ENCODE data around the gene NCOA1.
"Not testable (repeated sequence)": the region's sequence is repeated elsewhere in the genome, so short reads cannot be mapped to it uniquely, and the experiment has no call there.

Gene NCOA1

DNA sequence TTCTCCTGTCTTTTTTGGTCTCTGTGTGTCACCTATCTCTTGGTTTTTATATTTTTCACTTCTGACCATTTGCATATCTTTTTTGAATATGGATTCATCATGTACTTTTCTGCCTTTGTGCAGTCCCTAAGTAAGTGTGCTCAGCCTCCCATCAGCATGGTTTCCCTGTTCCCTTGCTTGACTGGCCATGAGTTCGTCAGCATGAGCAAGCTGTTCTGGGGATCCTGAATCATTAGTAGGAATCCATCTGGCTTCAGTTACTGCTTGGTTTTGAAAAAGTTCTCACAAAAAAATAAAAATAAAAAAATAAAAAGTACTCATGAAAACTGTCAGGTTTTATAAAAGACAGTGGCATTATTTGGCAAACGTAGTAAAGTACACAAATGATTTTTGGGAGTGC lies 144.1 kb downstream of the NCOA1 start:
- DNase-seq (ENCODE audit: low spot score) = no peak

DNA sequence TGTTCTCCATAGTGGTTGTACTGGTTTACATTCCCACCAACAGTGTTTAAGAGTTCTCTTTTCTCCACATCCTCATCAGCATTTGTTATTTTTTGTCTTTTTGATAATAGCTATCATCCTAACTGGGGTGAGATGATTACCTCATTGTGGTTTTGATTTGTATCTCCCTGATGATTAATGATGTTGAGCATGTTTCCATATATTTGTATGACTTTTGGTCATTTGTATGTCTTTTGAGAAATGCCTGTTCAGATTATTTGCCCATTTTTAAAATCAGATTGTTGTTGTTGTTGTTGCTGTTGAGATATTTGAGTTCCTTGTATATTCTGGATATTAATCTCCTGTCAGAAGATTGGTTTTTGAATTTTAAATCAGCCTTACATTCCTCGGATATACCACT lies 147.5 kb downstream of the NCOA1 start:
- no peak for DNase-seq (ENCODE audit: low spot score)

GRCh38 chr2:24642351-24642750 lies 151.3 kb downstream of the NCOA1 start:
- DNase-seq (ENCODE audit: low spot score) = no peak

DNA sequence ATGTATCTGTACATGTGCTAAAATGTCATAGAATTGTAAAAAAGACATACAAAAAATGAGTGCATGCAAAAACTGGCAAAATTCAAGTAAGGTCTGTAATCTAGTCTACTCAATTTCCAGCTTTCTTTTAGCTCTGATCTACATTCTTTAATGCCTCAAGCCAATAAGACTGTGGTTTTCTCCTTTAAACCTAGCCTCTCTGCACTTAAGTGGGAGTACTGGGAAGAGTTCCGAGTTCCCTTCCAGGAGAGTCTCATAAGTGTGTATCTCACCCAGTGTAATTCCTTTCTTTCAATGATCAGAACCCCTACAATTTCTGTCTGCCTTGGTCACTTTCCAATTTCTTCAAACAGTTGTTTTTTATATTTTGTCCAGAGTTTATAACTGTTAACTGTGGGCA lies 152.0 kb downstream of the NCOA1 start:
- no peak for DNase-seq (ENCODE audit: low spot score)

DNA sequence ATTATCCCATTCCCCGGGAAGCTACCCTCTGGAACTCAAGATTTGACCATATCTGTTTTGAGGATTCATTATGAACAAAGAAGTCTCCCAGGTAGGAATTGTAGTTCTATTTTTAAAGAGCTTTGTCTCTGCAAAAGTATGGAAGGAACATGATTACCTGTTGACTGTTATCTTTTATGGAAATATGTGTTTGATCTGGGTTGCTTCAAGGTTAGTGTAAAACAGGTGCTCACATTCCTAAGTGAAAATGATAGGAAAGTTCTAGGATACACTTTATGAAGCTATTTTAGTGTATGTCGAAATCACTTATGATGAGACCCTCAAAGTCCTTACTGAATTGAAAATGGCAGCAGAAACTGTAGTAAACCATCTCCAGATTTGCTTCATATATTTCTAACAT lies 153.0 kb downstream of the NCOA1 start:
- no peak for DNase-seq (ENCODE audit: low spot score)

DNA sequence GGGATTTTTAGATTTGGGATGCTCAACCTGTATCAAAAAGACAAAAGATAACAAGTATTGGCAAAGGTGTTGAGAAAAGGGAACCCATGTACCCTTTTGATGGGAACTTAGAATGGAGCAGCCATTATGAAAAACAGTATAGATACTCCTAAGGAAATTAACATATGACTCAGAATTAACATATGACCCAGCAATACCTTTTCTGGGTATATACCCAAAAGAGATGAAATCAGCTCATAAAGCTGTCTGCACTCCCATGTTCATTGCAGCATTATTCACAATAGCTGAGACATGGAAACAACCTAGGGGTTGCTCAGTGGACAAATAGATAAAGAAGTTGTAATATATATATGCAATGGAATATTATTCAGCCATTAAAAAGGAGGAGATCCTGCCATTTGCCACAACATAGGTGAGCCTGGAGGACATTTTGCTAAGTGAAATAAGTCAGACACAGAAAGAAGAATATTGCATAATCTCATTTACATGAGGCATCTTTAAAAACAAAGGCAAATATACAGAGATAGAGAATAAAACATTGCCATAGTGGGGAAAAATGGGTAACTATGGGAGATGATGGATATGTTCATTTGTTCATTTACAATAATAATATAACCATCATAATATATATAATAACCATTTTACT lies 160.1 kb downstream of the NCOA1 start:
- DNase-seq (ENCODE audit: low spot score) = no peak

- DNase-seq (ENCODE audit: low spot score) = no peak
These were observed 160.6 kb downstream of the NCOA1 start for GRCh38 chr2:24651643-24652003.

- no peak for DNase-seq (ENCODE audit: low spot score)
These were observed 161.5 kb downstream of the NCOA1 start for GRCh38 chr2:24652265-24653182.

DNA sequence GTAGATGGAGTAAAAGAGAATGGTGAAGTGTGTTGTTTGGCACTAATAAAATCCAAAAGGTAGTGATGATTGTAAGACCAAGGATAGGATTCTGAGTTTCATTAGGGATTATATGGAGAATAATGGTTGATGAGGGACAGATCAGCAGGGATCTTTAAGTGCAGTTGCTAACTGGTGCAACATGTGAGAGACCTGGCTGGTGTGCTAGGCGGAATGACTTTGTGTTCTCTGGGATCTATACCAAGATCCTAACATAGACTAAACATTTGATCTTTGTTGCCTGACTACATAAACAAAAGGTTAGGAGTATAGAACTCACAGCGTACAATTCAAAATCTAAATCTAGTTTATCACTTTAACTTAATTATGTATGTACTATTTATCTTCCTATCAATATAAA lies 166.8 kb downstream of the NCOA1 start:
- DNase-seq (ENCODE audit: low spot score) = no peak

GRCh38 chr2:24658531-24659202 lies 167.6 kb downstream of the NCOA1 start:
- DNase-seq (ENCODE audit: low spot score) = no peak

GRCh38 chr2:24659862-24660261 lies 168.8 kb downstream of the NCOA1 start:
- DNase-seq (ENCODE audit: low spot score) = no peak

GRCh38 chr2:24667542-24667941 lies 176.5 kb downstream of the NCOA1 start:
- no peak for DNase-seq (ENCODE audit: low spot score)

DNA sequence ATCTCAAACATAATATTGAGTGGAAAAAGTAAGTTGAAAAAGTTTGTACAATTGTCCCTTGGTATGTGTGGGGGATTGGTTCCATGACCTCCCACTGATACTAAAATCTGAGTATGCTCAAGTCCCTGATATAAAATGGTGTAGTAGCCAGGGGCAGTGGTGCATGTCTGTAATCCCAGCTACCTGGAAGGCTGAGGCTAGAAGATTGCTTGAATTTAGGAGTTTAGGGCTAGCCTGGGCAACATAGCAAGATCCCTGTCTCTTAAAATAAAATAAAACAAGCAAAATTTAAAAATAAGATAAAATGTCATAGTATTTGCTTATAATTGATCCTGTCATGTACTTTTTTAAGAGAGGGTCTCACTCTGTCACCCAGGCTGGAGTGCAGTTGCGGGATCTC lies 180.2 kb downstream of the NCOA1 start:
- DNase-seq (ENCODE audit: low spot score) = no peak

GRCh38 chr2:24672589-24672988 lies 181.5 kb downstream of the NCOA1 start:
- DNase-seq (ENCODE audit: low spot score) = no peak

DNA sequence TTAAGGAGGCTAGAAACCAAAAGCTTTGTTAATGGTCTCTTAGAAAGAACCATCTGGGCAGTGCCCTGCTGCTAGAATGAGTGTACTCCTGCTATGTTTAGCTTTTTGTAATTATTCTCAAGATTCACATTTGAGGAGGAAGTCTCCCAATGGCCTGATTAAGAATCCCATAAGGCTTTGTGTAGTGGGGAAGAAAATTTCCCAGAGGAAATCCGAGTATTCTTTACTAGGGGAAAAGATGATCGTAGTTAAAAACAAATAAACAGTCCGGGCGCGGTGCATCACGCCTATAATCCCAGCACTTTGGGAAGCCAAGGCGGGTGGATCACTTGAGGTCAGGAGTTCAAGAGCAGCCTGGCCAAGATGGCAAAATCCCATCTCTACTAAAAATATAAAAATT lies 184.3 kb downstream of the NCOA1 start:
- no peak for DNase-seq (ENCODE audit: low spot score)

DNA sequence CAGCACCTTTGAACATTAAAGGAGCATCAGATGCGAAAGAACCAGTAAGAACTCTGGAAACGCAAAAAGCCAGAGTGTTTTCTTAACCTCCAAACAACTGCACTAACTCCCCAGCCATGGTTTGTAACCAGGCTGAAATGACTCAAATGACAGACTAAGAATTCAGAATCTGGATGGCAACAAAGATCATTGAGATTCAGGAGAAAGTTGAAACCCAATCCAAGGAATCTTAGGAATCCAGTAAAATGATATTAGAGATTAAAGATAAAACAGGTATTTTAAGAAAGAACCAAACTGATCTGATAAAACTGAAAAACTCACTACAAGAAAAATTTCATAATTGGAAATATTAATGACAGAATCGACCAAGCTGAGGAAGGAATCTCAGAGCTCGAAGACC lies 185.4 kb downstream of the NCOA1 start:
- DNase-seq (ENCODE audit: low spot score) = no peak

GRCh38 chr2:24678066-24678465 lies 187.0 kb downstream of the NCOA1 start:
- not testable (repeated sequence) for DNase-seq (ENCODE audit: low spot score)

DNA sequence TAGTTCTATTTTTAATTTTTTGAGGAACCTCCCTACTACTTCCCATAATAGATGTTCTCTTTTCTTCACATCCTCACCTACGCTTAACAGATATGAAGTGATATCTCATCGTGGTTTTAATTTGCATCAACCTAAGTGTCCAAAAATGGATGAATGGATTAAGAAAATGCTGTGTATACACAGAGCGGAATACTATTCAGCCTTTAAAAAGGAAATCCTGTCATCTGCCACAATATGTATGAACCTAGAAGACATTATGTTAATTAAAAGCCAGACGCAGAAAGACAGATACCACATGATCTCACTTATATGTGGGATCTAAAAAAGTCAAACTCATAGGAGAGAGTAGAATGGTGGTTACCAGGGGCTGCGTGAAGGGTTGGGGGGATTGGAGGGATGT lies 189.1 kb downstream of the NCOA1 start:
- no peak for DNase-seq (ENCODE audit: low spot score)

DNA sequence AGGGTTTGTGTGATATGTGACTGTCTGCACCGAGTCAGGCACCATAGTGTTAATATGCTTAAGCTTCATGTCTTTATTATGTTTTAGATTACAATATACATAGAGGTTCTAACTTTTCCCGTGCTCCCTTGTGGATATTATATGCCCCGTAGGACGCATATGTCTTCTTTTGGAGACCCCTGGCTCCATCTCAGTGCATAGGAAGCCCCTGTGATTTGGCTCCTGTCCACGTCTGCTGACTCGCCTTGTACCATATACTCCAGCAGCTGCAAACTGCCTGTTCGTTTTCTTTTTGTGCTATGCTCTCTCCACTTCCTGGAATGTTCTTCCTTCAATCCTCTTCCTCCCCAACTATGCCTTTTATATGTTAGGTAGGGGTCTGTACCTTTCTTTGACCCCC lies 191.2 kb downstream of the NCOA1 start:
- no peak for DNase-seq (ENCODE audit: low spot score)

DNA sequence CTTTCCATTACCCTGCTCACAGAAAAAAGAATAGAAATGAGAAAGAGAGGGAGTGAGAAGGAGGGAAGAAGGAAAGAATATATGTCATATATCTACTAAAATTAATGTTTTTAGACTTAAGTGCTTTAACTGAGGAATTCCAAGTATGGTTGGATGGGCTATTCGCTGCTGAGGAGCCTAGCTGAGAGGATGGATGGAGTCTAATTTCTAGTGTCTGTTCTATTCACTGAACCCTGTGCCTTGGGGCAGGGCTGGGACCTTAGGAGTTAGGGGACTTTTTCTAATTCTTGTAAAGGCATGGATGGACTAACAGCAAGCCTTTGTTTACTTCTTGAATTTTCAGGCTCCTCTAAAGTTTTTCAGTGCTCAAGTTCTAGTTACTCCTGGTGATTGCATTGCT lies 192.4 kb downstream of the NCOA1 start:
- DNase-seq (ENCODE audit: low spot score) = no peak

DNA sequence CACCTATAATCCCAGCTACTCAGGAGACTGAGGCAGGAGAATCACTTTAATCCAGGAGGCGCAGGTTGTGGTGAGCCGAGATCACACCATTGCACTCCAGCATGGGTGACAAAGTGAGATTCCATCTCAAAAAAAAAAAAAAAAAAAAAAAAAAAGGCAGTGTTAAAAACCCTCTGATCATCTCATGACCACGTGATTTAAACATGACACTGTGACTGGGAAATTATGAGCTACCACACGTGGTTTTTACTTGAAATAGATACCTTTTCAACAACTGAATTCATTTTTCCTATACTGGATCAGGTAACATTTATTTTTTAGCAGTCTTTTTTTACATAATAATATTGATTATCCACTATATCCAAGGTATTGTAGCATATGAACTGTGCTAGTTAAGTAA lies 199.5 kb downstream of the NCOA1 start:
- DNase-seq (ENCODE audit: low spot score) = no peak

GRCh38 chr2:24691806-24692205 lies 200.8 kb downstream of the NCOA1 start:
- DNase-seq (ENCODE audit: low spot score) = no peak

DNA sequence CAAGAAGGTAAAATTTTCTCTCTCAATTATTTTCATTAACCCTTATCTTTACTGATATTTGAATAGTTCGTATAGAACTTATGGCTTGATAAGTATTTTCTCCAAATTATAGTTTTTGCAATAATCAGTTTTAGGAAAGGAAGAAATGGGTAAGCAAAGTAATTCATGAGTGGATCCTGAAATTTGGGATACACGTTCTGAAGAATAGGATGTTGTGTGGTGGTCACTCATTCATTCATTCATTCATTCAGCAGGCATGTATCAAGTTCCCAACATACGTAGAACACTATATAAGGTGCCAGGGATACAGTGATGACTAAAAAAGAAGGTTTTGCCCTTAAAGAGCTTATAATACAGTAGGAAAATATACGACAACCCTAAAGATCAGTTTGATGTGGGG lies 206.7 kb downstream of the NCOA1 start:
- no peak for DNase-seq (ENCODE audit: low spot score)

Data from HuH-7.5 (cell line).